ENCODE data around the gene EVC.

Gene EVC

DNA sequence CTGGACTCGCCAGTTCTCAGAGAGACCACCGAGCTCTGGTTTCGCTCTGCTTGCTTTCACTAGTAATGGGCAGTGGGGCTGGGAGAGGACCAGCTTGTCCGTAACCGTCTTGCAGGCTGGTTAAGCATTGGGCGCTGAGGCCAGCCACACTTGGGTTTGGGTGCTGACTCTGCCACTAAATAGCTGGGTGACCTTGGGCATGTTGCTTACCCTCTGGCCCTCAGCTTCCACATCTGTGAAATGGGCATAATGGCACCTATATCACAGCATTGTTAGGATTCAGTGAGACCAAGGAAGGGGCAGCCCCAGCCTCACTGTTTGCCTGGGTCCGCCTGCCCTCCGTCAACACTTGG lies 43.5 kb downstream of the EVC start:
- Histone ChIP-seq H3K4me1 (ENCODE audit: control insufficient read depth, insufficient read depth, low read length) (no peaks in the 10 kb centered on the region), H3K4me3 (ENCODE audit: low read length) (no peak overlapping the region), H3K36me3 (ENCODE audit: control insufficient read depth, insufficient read depth, low read length) (peaks cover 17% of the 10 kb centered on the region), H3K27ac (ENCODE audit: low read depth, low read length) (no peak overlapping the region), H3K27me3 (ENCODE audit: control insufficient read depth, insufficient read depth, low read length) (no peaks in the 10 kb centered on the region), H3K9ac (ENCODE audit: low read length) (no peak overlapping the region)

DNA sequence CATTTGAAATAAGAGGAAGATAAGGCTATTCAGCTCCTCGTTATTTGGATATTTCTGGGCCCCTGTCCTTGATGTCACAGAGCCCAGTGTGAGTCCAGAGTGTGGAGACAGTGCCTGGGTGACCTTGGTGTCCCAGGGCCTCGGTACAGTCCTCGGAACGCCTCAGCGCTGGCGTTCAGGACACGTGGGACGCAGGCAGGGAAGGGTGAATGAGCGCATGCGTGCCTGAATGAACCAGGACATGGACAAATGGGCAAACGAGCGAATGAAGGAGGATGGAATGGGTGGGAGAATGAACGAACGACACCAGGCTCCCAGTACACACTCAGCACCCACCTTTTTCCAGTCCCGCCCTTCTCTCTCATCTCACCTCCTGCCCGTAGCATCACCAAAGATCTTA lies 44.2 kb downstream of the EVC start:
- H3K27ac ChIP-seq (ENCODE audit: low read depth, low read length) = no peak overlapping the region
- H3K27me3 ChIP-seq (ENCODE audit: control insufficient read depth, insufficient read depth, low read length) = no peaks in the 10 kb centered on the region
- H3K36me3 ChIP-seq (ENCODE audit: control insufficient read depth, insufficient read depth, low read length) = peaks cover 16% of the 10 kb centered on the region
- H3K4me3 ChIP-seq (ENCODE audit: low read length) = no peak overlapping the region
- no peaks in the 10 kb centered on the region for H3K4me1 ChIP-seq (ENCODE audit: control insufficient read depth, insufficient read depth, low read length)
- no peak overlapping the region for H3K9ac ChIP-seq (ENCODE audit: low read length)

DNA sequence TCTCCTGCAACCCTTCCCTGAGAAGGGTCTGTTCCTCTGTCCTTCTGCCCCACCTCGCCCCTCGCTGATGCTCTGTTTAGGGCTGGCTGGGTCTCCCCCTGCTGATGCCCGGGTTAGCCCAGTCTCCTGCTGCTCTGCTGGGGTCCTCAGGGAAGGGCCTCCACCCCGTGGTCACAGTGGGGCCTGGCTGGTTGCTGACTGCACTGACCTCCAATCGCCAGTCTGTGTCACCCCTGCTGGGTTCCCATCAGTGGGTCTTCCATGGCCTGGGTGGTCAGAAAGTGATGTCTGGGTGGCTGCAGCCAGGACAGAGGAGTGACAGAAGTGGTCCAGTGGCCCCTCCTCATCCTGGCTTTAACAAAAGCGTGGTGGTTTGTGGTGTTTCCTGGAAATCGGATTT lies 44.7 kb downstream of the EVC start:
- no peaks in the 10 kb centered on the region for H3K4me1 ChIP-seq (ENCODE audit: control insufficient read depth, insufficient read depth, low read length)
- H3K36me3 ChIP-seq (ENCODE audit: control insufficient read depth, insufficient read depth, low read length) = peaks cover 16% of the 10 kb centered on the region
- no peak overlapping the region for H3K9ac ChIP-seq (ENCODE audit: low read length)
- no peaks in the 10 kb centered on the region for H3K27me3 ChIP-seq (ENCODE audit: control insufficient read depth, insufficient read depth, low read length)
- no peak overlapping the region for H3K4me3 ChIP-seq (ENCODE audit: low read length)
- H3K27ac ChIP-seq (ENCODE audit: low read depth, low read length) = no peak overlapping the region

DNA sequence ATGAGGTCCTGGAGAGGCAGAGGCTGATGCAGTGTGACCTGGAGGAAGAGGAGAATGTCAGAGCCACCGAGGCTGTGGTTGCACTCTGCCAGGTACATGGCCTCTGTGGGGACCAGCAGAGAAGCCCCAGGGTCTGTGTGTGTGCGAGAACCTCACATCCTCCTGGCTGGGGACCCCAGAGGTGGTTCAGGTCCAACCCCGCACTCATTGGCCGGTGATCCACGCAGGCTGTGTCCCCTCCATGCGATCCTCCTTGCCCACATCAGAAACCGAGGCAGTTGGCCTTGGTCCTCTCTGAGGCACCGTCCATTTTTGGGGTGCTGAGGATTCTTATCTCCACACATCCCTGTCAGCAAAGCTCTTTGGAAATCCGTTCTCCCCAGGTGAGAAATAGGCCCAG lies 45.3 kb downstream of the EVC start:
- H3K27ac ChIP-seq (ENCODE audit: low read depth, low read length) = no peak overlapping the region
- peaks cover 16% of the 10 kb centered on the region for H3K36me3 ChIP-seq (ENCODE audit: control insufficient read depth, insufficient read depth, low read length)
- no peaks in the 10 kb centered on the region for H3K27me3 ChIP-seq (ENCODE audit: control insufficient read depth, insufficient read depth, low read length)
- H3K4me3 ChIP-seq (ENCODE audit: low read length) = no peak overlapping the region
- no peak overlapping the region for H3K9ac ChIP-seq (ENCODE audit: low read length)
- H3K4me1 ChIP-seq (ENCODE audit: control insufficient read depth, insufficient read depth, low read length) = no peaks in the 10 kb centered on the region

DNA sequence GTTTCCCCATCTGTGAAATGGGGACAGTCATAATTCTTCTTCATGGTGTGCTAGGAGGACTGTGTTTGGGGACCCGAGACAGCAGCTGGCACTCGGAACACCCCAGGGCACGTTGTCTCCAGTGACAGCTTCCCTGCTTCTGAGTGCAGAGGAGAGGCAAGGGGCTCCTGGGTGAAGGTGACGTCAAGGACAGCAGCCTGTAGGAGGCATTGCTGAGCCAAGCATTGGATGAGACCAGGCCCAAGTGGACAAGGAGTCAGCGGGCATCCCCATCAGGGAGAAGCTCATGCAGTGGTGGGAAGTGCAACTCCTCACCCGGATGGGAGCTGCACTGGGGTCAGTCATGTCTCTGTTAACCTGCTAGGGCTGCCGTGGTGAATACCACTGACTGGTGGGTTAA lies 46.1 kb downstream of the EVC start:
- Histone ChIP-seq H3K27ac (ENCODE audit: low read depth, low read length) (no peak overlapping the region), H3K36me3 (ENCODE audit: control insufficient read depth, insufficient read depth, low read length) (peaks cover 16% of the 10 kb centered on the region)

DNA sequence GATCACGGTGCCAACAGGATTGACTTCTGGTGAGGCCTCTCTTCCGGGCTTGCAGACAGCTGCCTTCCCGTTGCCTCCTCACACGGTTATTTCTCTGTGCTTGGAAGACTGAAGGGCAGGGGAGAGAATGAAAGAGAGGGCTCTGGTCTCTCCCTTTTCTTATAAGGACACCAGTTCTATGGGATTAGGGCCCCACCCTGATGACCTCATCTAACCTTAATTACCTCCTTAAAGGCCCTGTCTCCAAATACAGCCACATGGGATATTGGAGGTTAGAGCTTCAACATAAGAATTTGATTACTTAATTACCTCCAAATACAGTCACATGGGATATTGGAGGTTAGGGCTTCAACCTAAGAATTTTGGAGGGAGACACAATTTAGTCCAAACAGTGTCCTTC lies 46.5 kb downstream of the EVC start:
- Histone ChIP-seq H3K27ac (ENCODE audit: low read depth, low read length) (no peak overlapping the region), H3K4me3 (ENCODE audit: low read length) (no peak overlapping the region), H3K36me3 (ENCODE audit: control insufficient read depth, insufficient read depth, low read length) (peaks cover 16% of the 10 kb centered on the region), H3K4me1 (ENCODE audit: control insufficient read depth, insufficient read depth, low read length) (no peaks in the 10 kb centered on the region), H3K27me3 (ENCODE audit: control insufficient read depth, insufficient read depth, low read length) (no peaks in the 10 kb centered on the region), H3K9ac (ENCODE audit: low read length) (no peak overlapping the region)

More for the DNA sequence above, 46.1 kb downstream of the EVC start:
- Histone ChIP-seq H3K9ac (ENCODE audit: low read length) (no peak overlapping the region), H3K27me3 (ENCODE audit: control insufficient read depth, insufficient read depth, low read length) (no peaks in the 10 kb centered on the region), H3K4me3 (ENCODE audit: low read length) (no peak overlapping the region), H3K4me1 (ENCODE audit: control insufficient read depth, insufficient read depth, low read length) (no peaks in the 10 kb centered on the region)

DNA sequence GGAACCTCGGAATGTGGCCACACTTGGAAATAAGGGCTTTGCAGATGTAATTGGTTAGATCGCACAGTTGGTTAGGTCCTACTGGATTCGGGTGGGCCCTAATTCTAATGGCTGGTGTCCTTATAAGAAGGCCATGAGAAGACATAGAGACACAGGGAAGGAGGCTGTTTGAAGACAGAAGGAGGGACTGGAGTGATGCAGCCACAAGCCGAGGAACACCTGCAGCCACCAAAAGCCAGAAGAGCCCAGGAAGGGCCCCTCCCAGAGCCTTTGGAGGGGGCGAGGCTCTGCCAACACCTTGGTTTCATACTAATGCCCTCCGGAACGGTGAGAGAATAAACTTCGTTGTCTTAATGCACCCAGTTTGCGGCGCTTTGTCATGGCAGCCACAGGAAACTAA lies 47.0 kb downstream of the EVC start:
- Histone ChIP-seq H3K27me3 (ENCODE audit: control insufficient read depth, insufficient read depth, low read length) (no peaks in the 10 kb centered on the region), H3K4me3 (ENCODE audit: low read length) (no peak overlapping the region), H3K4me1 (ENCODE audit: control insufficient read depth, insufficient read depth, low read length) (no peaks in the 10 kb centered on the region), H3K27ac (ENCODE audit: low read depth, low read length) (no peak overlapping the region), H3K9ac (ENCODE audit: low read length) (no peak overlapping the region), H3K36me3 (ENCODE audit: control insufficient read depth, insufficient read depth, low read length) (peaks cover 16% of the 10 kb centered on the region)

DNA sequence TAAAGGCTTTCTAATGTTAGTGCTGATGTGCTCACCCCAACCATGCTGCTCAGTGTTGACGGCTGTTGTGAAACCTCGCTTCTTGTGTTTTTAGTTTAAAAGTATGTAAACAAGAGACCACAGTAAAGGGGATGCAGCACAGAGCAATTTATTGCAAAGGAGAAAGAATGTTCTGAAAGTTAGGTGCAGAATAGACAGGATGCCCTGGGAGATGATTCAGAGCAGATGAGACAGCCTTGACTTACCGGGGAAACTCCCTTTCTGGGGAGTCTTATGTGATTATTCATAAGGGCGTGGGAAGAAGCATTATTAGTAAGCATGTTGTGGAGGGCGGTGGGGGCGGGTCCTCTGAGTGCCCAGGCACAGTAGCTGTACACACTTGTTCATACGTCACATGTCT lies 47.7 kb downstream of the EVC start:
- Histone ChIP-seq H3K4me1 (ENCODE audit: control insufficient read depth, insufficient read depth, low read length) (no peaks in the 10 kb centered on the region), H3K9ac (ENCODE audit: low read length) (no peak overlapping the region), H3K27me3 (ENCODE audit: control insufficient read depth, insufficient read depth, low read length) (no peaks in the 10 kb centered on the region), H3K36me3 (ENCODE audit: control insufficient read depth, insufficient read depth, low read length) (peaks cover 16% of the 10 kb centered on the region), H3K27ac (ENCODE audit: low read depth, low read length) (no peak overlapping the region), H3K4me3 (ENCODE audit: low read length) (no peak overlapping the region)

DNA sequence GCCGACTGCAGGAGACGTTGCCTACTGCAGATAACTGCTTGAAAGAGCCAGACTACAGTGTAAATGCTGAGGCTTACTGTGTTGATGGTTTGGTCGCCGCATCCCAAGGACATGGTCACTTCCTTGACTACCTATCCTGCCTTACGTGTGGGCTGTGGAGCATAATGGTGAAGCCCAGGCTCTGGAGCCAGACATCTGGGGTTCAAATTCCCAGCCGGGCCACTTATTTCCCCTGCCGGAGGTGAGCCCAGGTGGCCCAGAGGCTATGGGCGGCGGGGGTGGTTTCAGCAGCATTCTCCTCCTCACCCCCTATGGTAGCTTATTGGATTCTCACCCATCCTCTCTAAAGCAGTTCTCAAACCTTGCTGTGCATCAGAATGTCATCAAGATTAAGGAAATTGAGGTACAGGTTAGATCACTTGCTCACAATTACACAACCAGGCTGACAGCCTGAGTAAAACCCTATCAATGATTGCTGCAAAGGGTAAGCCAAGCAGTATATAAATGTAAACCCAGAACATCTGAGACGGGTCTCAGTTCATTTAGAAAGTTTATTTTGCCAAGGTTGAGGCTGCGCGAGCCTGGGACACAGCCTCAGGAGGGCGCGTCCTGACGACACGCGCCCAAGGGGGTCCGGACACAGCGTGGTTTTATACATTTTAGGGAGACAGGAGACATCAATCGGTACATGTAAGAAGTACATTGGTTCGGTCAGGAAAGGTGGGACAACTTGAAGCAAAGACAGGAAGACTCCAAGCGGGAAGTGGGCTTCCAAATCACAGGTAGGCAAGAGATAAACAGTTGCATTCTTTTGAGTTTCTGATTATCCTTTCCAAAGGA lies 48.5 kb downstream of the EVC start:
- Histone ChIP-seq H3K9ac (ENCODE audit: low read length) (no peak overlapping the region), H3K27ac (ENCODE audit: low read depth, low read length) (no peak overlapping the region), H3K4me1 (ENCODE audit: control insufficient read depth, insufficient read depth, low read length) (no peaks in the 10 kb centered on the region), H3K4me3 (ENCODE audit: low read length) (no peak overlapping the region), H3K27me3 (ENCODE audit: control insufficient read depth, insufficient read depth, low read length) (no peaks in the 10 kb centered on the region), H3K36me3 (ENCODE audit: control insufficient read depth, insufficient read depth, low read length) (peaks cover 11% of the 10 kb centered on the region)

DNA sequence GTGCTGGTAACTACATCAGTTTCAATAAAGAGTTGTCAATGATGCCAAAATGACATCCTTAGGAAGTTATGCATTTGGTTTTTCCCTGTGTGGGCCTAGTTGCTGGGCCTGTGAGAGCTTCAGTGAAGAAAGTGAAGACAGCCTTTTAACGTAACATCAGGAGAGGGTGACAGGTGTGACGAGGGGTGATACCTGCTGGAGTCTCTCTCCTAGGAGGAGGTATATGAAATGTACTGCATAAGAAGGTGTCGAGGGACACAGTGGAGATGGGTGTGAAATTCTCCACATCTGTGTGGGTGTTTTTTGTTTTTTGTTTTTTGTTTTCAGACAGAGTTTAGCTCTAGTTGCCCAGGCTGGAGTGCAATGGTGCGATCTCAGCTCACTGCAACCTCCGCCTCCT lies 49.2 kb downstream of the EVC start:
- H3K4me1 ChIP-seq (ENCODE audit: control insufficient read depth, insufficient read depth, low read length) = no peaks in the 10 kb centered on the region
- H3K4me3 ChIP-seq (ENCODE audit: low read length) = no peak overlapping the region
- no peaks in the 10 kb centered on the region for H3K27me3 ChIP-seq (ENCODE audit: control insufficient read depth, insufficient read depth, low read length)
- no peak overlapping the region for H3K9ac ChIP-seq (ENCODE audit: low read length)
- H3K27ac ChIP-seq (ENCODE audit: low read depth, low read length) = no peak overlapping the region
- peaks cover 9% of the 10 kb centered on the region for H3K36me3 ChIP-seq (ENCODE audit: control insufficient read depth, insufficient read depth, low read length)

DNA sequence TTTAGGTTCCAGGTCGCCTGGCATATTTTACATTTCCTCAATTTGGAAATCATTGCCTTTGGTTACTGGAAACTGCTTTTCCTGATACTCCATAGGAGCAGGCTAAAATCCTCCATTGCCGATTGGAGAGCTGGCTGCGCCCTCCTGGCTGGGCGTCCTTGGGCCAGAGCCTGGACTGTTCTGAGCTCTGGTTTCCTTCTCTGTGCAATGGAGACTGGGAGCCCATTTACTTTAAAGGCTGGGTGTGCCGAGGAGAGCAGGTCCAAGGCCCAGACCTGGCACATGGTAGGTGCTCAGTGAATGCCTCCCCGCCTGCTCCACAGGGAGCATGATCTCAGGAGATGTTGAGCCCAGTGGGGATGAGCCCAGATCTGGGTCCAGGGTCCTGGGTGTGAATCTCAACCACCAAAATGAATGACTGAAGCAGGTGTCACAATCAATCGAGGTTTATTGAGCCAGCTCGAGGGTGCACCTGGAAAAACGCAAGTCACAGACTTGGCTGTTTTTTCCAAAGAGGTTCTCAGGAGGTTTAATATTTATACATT lies 50.0 kb downstream of the EVC start:
- no peak overlapping the region for H3K27ac ChIP-seq (ENCODE audit: low read depth, low read length)
- H3K9ac ChIP-seq (ENCODE audit: low read length) = no peak overlapping the region
- H3K27me3 ChIP-seq (ENCODE audit: control insufficient read depth, insufficient read depth, low read length) = no peaks in the 10 kb centered on the region
- H3K4me1 ChIP-seq (ENCODE audit: control insufficient read depth, insufficient read depth, low read length) = no peaks in the 10 kb centered on the region
- H3K36me3 ChIP-seq (ENCODE audit: control insufficient read depth, insufficient read depth, low read length) = peaks cover 3% of the 10 kb centered on the region
- no peak overlapping the region for H3K4me3 ChIP-seq (ENCODE audit: low read length)

DNA sequence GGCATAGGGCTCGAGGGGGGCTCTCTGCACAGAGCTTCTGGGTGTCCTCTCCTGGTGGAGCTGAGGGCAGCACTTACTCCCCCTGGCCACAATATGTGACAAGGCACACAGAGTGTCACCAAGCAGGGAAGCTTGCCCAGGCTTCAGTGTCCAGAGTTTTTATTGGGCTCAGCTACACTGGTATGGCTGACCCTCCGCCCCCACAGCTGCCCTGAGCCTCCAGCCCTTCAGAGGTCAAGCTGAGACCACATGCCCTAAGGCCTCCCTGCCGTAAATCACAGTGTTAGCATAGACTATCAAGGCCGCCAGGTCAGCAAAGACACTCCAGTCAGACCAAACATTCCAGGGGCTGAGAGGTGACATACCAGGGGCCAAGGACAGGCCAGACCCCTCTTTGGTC lies 59.0 kb downstream of the EVC start:
- H3K9ac ChIP-seq (ENCODE audit: low read length) = no peak overlapping the region
- no peaks in the 10 kb centered on the region for H3K27me3 ChIP-seq (ENCODE audit: control insufficient read depth, insufficient read depth, low read length)
- H3K36me3 ChIP-seq (ENCODE audit: control insufficient read depth, insufficient read depth, low read length) = no peaks in the 10 kb centered on the region
- H3K4me3 ChIP-seq (ENCODE audit: low read length) = no peak overlapping the region
- no peak overlapping the region for H3K27ac ChIP-seq (ENCODE audit: low read depth, low read length)
- no peaks in the 10 kb centered on the region for H3K4me1 ChIP-seq (ENCODE audit: control insufficient read depth, insufficient read depth, low read length)
